K562 (cell line): ENCODE measurements around the gene NTRK2. TPM values are rescaled to one million over a fixed set of nuclear protein-coding genes. Genes with fewer than 3 reads are reported as not detected.

ENCODE experiments used
- ATAC-seq: fragments of 200-7000 bp; cut with Tn5 transposase; 3 replicates; pipeline ENCODE4 v1.9.1; 2020; ENCODE audit warnings: moderate library complexity
- BruUV-seq: library from RNA; stranded (reverse); fragments of 400-500 nt; replicated peaks from 2 replicates; lab custom pipeline; 2021; lab: Mats Ljungman, UMichigan
- CTCF ChIA-PET: fragments of 300-600 bp; formaldehyde crosslinking; extraction: SDS; loops from one replicate; lab custom pipeline; 2021; ENCODE audit warnings: low intra/inter-chr PET ratio; lab: Yijun Ruan, JAX
- POLR2A ChIA-PET: fragments of 300-600, 350-650 bp; sonication (Branson Sonifier 250); formaldehyde crosslinking; extraction: SDS; loops from one replicate; lab custom pipeline; 2021; ENCODE audit warnings: antibody characterized with exemption, inconsistent platforms; lab: Yijun Ruan, JAX
- DNase-seq, 4 experiments: peaks; one replicate each; pipeline versions ENCODE4 v3.0.0 to v3.0.0-alpha.2; 2011 to 2018; ENCODE audit warnings: low spot score in 3 of 4, mixed read lengths in 3 of 4; ENCODE audit errors: extremely low read depth in 1 of 4
- FAIRE-seq: peaks from 2 replicates; lab custom pipeline; 2011; peaks lifted over from hg19 to GRCh38; lab: Jason Lieb, UNC
- H2AFZ ChIP-seq: 2 replicates; pipeline ENCODE4 v1.6.0; 2011; ENCODE audit warnings: low read depth, low read length, control low read depth, inconsistent platforms
- H3K27ac ChIP-seq: fragments of 200-600 bp; 3 replicates; pipeline ENCODE4 v1.8.0; 2011; ENCODE audit warnings: low read depth, mild to moderate bottlenecking, control low read depth, inconsistent platforms, low read length, moderate library complexity, mixed read lengths; ENCODE audit errors: extremely low read depth
- H3K27me3 ChIP-seq, 2 experiments: fragments of 300-600 bp in 1 of 2; 2 replicates in 1 of 2; 3 replicates in 1 of 2; pipeline versions ENCODE4 v1.6.0 to v1.8.0; 2011; ENCODE audit warnings: inconsistent platforms in 2 of 2, low read length in 2 of 2, mild to moderate bottlenecking in 1 of 2, mixed read lengths in 1 of 2, moderate library complexity in 1 of 2; ENCODE audit not compliant: control insufficient read depth in 2 of 2, insufficient read depth in 2 of 2
- H3K36me3 ChIP-seq: fragments of 300-600 bp; 3 replicates; pipeline ENCODE4 v1.8.0; 2011; ENCODE audit warnings: mild to moderate bottlenecking, low read length, inconsistent platforms; ENCODE audit not compliant: control insufficient read depth, insufficient read depth
- H3K4me1 ChIP-seq, 2 experiments: fragments of 200-600 bp in 1 of 2; replicated peaks in 1 of 2; 2 replicates in 1 of 2; 3 replicates in 1 of 2; pipeline versions ENCODE4 v1.5.1 to v1.8.0; 2011; ENCODE audit warnings: inconsistent platforms in 2 of 2, low read length in 2 of 2, mild to moderate bottlenecking in 1 of 2, mixed read lengths in 1 of 2, moderate library complexity in 1 of 2; ENCODE audit not compliant: control insufficient read depth in 2 of 2, insufficient read depth in 2 of 2
- H3K4me2 ChIP-seq: 2 replicates; pipeline ENCODE4 v1.6.1; 2011; ENCODE audit warnings: low read length, control low read depth, inconsistent platforms, mixed read lengths; ENCODE audit not compliant: insufficient read depth
- H3K4me3 ChIP-seq: fragments of 200-600 bp; sonication (generic), shearing (Covaris generic); 2 replicates; pipeline ENCODE4 v1.5.1; 2016; ENCODE audit warnings: control low read depth, inconsistent platforms
- H3K79me2 ChIP-seq: fragments of 200-600 bp; 3 replicates; pipeline ENCODE4 v1.8.0; 2011; ENCODE audit warnings: low read length, inconsistent platforms; ENCODE audit not compliant: control insufficient read depth, insufficient read depth
- H3K9ac ChIP-seq, 2 experiments: 2 replicates each; pipeline versions ENCODE4 v1.6.0 to v1.6.1; 2011; ENCODE audit warnings: low read depth in 2 of 2, low read length in 2 of 2, control low read depth in 1 of 2, inconsistent platforms in 1 of 2, mild to moderate bottlenecking in 1 of 2, mixed read lengths in 1 of 2; ENCODE audit not compliant: insufficient read depth in 1 of 2
- H3K9me1 ChIP-seq: one replicate; pipeline ENCODE4 v1.6.0; 2011; ENCODE audit warnings: inconsistent platforms, mild to moderate bottlenecking, low read length, moderate library complexity; ENCODE audit not compliant: control insufficient read depth, insufficient read depth
- H3K9me3 ChIP-seq: replicated peaks from 2 replicates; pipeline ENCODE4 v1.5.1; 2011; ENCODE audit warnings: low read depth, low read length, inconsistent platforms; ENCODE audit not compliant: control insufficient read depth, insufficient read depth
- H4K20me1 ChIP-seq: replicated peaks from 2 replicates; pipeline ENCODE4 v1.6.1; 2011; ENCODE audit warnings: low read length, inconsistent platforms, mixed read lengths; ENCODE audit not compliant: control insufficient read depth, insufficient read depth
- PML ChIP-seq: IDR thresholded peaks from 2 replicates; pipeline ENCODE4 v1.6.1; 2012; ENCODE audit warnings: low read length, inconsistent platforms
- WGBS: fragments of 100-300 bp; shearing (Covaris generic); methylation state at CpG from one replicate; pipeline ENCODE4 v1.1.6; 2016; ENCODE audit warnings: low coverage, mixed read lengths; ENCODE audit not compliant: insufficient coverage; ENCODE audit errors: missing lambda C conversion rate; 5-methylcytosine and 5-hydroxymethylcytosine counted together
- in situ Hi-C: fragments of 300-500 bp; cut with MboI; formaldehyde crosslinking; loops from 4 replicates; pipeline ENCODE4 v1.15.0; 2018; ENCODE audit warnings: inconsistent platforms, mixed read lengths
- intact Hi-C: fragments of 100-400 bp; cut with micrococcal nuclease; formaldehyde crosslinking; loops from 2 replicates; pipeline ENCODE4 v1.14.2; 2022
- polyA plus RNA-seq, 8 experiments: library from polyadenylated mRNA; depleted of rRNA in 4 of 8; stranded (reverse) in 5 of 8; unstranded in 3 of 8; fragments of >200 nt; fragmentation: Nextera tagmentation in 2 of 8; fragmentation: Illumina TruSeq in 1 of 8; extraction: Ambion mirVana in 2 of 8; extraction: Trizol in 1 of 8; gene quantifications; 2 replicates each; pipeline versions ENCODE4 v1.2.1 to v1.2.3, GENCODE V29; 2011 to 2014; ENCODE audit warnings: inconsistent platforms in 1 of 8, missing spikeins in 1 of 8
- total RNA-seq, 7 experiments: library from RNA; depleted of rRNA in 6 of 7; stranded (reverse); fragments of >200 nt in 6 of 7; fragmentation: Illumina TruSeq in 2 of 7; extraction: Trizol in 2 of 7; gene quantifications; 2 replicates each; pipeline versions ENCODE4 v1.2.1 to v1.2.3, GENCODE V29; 2011 to 2021; ENCODE audit warnings: low replicate concordance in 1 of 7
- TF ChIP-seq, protein P1 (sequence below): fragments of 450-650 bp; IDR thresholded peaks from 2 replicates; pipeline ENCODE4 v1.6.1; 2016; ENCODE audit warnings: mild to moderate bottlenecking

The NTRK2 gene
- total and polyA plus RNA-seq, 9 of the 15 experiments (the other 6 are each of a cell fraction or from before 2014, with no cell fraction given), result not detected

DNA sequence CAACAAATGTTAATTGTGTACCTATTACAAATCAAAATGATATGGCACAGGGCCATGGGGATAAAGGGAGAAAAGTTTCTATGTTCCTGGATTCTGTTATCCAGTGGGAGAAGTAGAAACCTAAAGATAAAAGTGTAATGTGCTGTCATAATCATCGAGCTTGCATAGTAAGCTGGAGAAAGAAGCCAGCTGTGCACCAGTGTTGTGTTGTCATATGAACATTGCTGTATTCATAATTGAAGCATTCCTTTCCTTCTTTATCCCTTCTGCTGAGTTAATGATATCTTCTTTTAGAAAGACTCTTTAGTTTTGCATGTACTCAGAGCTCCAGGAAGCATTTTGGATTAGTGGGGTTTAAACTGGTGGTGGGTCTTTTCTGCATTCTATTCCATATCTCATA, 39.5 kb downstream of the NTRK2 start:
- POLR2A ChIA-PET, result interaction anchor here (0.5 kb wide), 1 partner anchor 453 kb away, joined by 3 read pairs; no protein-coding TSS in a partner anchor
- BruUV-seq, result no TSS peak
- Histone ChIP-seq H3K9ac (no peak overlapping the region), H3K4me3 (no peak overlapping the region), H3K4me1 (no peaks in the 10 kb centered on the region), H2AFZ (no peak overlapping the region), H3K4me2 (no peak overlapping the region), H3K9me3 (no peaks in the 10 kb centered on the region), H3K27me3 (no peaks in the 10 kb centered on the region), H3K79me2 (no peaks in the 10 kb centered on the region), H4K20me1 (no peaks in the 10 kb centered on the region), H3K36me3 (no peaks in the 10 kb centered on the region), H3K9me1 (no peaks in the 10 kb centered on the region), H3K27ac (no peak overlapping the region)
- DNase-seq (no peak), ATAC-seq (no peak), FAIRE-seq (no peak)
- TF ChIP-seq, protein P1, sequence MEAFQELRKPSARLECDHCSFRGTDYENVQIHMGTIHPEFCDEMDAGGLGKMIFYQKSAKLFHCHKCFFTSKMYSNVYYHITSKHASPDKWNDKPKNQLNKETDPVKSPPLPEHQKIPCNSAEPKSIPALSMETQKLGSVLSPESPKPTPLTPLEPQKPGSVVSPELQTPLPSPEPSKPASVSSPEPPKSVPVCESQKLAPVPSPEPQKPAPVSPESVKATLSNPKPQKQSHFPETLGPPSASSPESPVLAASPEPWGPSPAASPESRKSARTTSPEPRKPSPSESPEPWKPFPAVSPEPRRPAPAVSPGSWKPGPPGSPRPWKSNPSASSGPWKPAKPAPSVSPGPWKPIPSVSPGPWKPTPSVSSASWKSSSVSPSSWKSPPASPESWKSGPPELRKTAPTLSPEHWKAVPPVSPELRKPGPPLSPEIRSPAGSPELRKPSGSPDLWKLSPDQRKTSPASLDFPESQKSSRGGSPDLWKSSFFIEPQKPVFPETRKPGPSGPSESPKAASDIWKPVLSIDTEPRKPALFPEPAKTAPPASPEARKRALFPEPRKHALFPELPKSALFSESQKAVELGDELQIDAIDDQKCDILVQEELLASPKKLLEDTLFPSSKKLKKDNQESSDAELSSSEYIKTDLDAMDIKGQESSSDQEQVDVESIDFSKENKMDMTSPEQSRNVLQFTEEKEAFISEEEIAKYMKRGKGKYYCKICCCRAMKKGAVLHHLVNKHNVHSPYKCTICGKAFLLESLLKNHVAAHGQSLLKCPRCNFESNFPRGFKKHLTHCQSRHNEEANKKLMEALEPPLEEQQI, result no peak
- no peak for TF ChIP-seq PML
- intact Hi-C loops, result no loop called here
- WGBS, result 0% methylated on average over 1 of the region's 1 CpG
- CTCF ChIA-PET, result no interaction called here
- in situ Hi-C loops, result no loop called here
